Transverse colon (tissue), 4 donors: ENCODE measurements around the gene ZPBP2. TPM values are rescaled to one million over a fixed set of nuclear protein-coding genes. Genes with fewer than 3 reads are reported as not detected.
"Not testable (repeated sequence)": the region's sequence is repeated elsewhere in the genome, so short reads cannot be mapped to it uniquely, and the experiment has no call there.

Source experiments
- DNase-seq: peaks from one replicate; pipeline ENCODE4 v3.0.0-alpha.2; 2019
- H3K27ac ChIP-seq, 4 donors: fragments of 200-600 bp; sonication (generic); 2 replicates each; pipeline ENCODE4 v1.5.1; 2016 to 2018; ENCODE audit warnings: inconsistent platforms in 4 of 4
- H3K27me3 ChIP-seq: fragments of 200-600 bp; sonication (generic); 2 replicates; pipeline ENCODE4 v1.5.1; 2017; ENCODE audit warnings: inconsistent platforms
- H3K36me3 ChIP-seq, 4 donors: fragments of 200-600 bp; sonication (generic); 2 replicates each; pipeline ENCODE4 v1.5.1; 2017 to 2019; ENCODE audit warnings: inconsistent platforms in 4 of 4
- H3K4me1 ChIP-seq, 4 donors: fragments of 200-600 bp; sonication (generic); 2 replicates each; pipeline ENCODE4 v1.5.1; 2017 to 2020; ENCODE audit warnings: inconsistent platforms in 4 of 4
- H3K4me3 ChIP-seq, 4 donors: fragments of 200-600 bp; sonication (generic); 1 replicate in 1 of 4; 2 replicates in 3 of 4; pipeline versions ENCODE4 v1.5.1 to v1.6.1; 2017 to 2019; ENCODE audit warnings: inconsistent platforms in 4 of 4
- H3K9me3 ChIP-seq, 2 donors: fragments of 200-600 bp; sonication (generic); 2 replicates each; pipeline ENCODE4 v1.5.1; 2017 to 2019; ENCODE audit warnings: inconsistent platforms in 2 of 2
- CTCF ChIP-seq, 5 experiments: fragments of 200-600 bp in 3 of 5; fragments of 450-650 bp in 2 of 5; sonication (generic) in 3 of 5; IDR thresholded peaks; 1 replicate in 2 of 5; 2 replicates in 3 of 5; pipeline ENCODE4 v1.5.1; 2016 to 2017; ENCODE audit warnings: antibody characterized with exemption in 5 of 5, inconsistent platforms in 3 of 5, mild to moderate bottlenecking in 2 of 5, moderate library complexity in 1 of 5
- EP300 ChIP-seq: sonication (generic); formaldehyde crosslinking; IDR thresholded peaks from one replicate; pipeline ENCODE4 v1.6.1; 2017; ENCODE audit warnings: antibody characterized with exemption, low read depth
- POLR2A ChIP-seq: fragments of 450-650 bp; IDR thresholded peaks from one replicate; pipeline ENCODE4 v1.6.1; 2016; ENCODE audit warnings: antibody characterized with exemption, mild to moderate bottlenecking, moderate library complexity
- POLR2AphosphoS5 ChIP-seq, 3 donors: sonication (generic); formaldehyde crosslinking; IDR thresholded peaks; one replicate each; pipeline ENCODE4 v1.6.1; 2016; ENCODE audit warnings: antibody characterized with exemption in 3 of 3
- WGBS, 2 donors: methylation state at CpG; one replicate each; pipeline ENCODE4 v1.1.5; 2018; ENCODE audit warnings: low coverage in 1 of 2; 5-methylcytosine and 5-hydroxymethylcytosine counted together
- in situ Hi-C, 4 donors: fragments of 200-750 bp; cut with MboI; loops; one replicate each; pipeline versions ENCODE4 v1.15.0 to v1.15.1; 2017; ENCODE audit warnings: low sequenced_read_pairs in 3 of 4, low pct_ligation_motif_present in 1 of 4, low pct_unique_long_range_greater_than_20kb in 1 of 4
- intact Hi-C: fragments of 100-400 bp; cut with DNase I; formaldehyde crosslinking; loops from one replicate; pipeline ENCODE4 v1.15.1; 2023; ENCODE audit warnings: low total_unique reads
- total RNA-seq, 4 donors: library from RNA; depleted of rRNA; stranded (reverse); fragments of >200 nt; gene quantifications; one replicate each; pipeline ENCODE4 v1.1.0, GENCODE V29; 2016

Gene ZPBP2
- total RNA-seq, 4 donors from 2014 or later = 0.27 TPM; not detected in 3

- no peak for DNase-seq
- H3K27ac ChIP-seq = no peak overlapping the region
- WGBS, 2 donors = 76 to 100% methylated on average over 2 of the region's 2 CpGs
- H3K4me1 ChIP-seq = peaks cover 0 to 4% (median 0%) of the 10 kb centered on the region in 4 donors
- H3K36me3 ChIP-seq = no peaks in the 10 kb centered on the region
- no peaks in the 10 kb centered on the region for H3K9me3 ChIP-seq
- H3K27me3 ChIP-seq = peaks cover 53% of the 10 kb centered on the region
- intact Hi-C loops = no loop called here
- in situ Hi-C loops = no loop called here
- H3K4me3 ChIP-seq = no peak overlapping the region
- peak in 2 of 5 experiments; percentile 19 to 29 for TF ChIP-seq CTCF (IDR thresholded peaks at IDR 0.05)
- no peak for TF ChIP-seq POLR2A
Measured at GRCh38 chr17:39872751-39873150, 4.7 kb downstream of the ZPBP2 start.

GRCh38 chr17:39886102-39886501, 18.1 kb downstream of the ZPBP2 start:
- H3K9me3 ChIP-seq, H3K36me3 ChIP-seq, H3K27ac ChIP-seq, in situ Hi-C loops, H3K4me3 ChIP-seq, DNase-seq, H3K4me1 ChIP-seq, intact Hi-C loops: not testable (repeated sequence)
- H3K27me3 ChIP-seq = peaks cover 32% of the 10 kb centered on the region
- WGBS, 2 donors = 65 to 80% methylated on average over 2 to 5 of the region's 5 CpGs

- TF ChIP-seq POLR2A = no peak
- TF ChIP-seq CTCF (IDR thresholded peaks at IDR 0.05) = no peak
- TF ChIP-seq EP300 = no peak
- TF ChIP-seq POLR2AphosphoS5 (IDR thresholded peaks at IDR 0.05) = no peak
- H3K27me3 ChIP-seq = peaks cover 37% of the 10 kb centered on the region
- intact Hi-C loops (no loop called here), in situ Hi-C loops (no loop called here)
- no peaks in the 10 kb centered on the region for H3K36me3 ChIP-seq
- no peak for DNase-seq
- H3K4me3 ChIP-seq = no peak overlapping the region
- no peaks in the 10 kb centered on the region for H3K9me3 ChIP-seq
- H3K4me1 ChIP-seq = no peaks in the 10 kb centered on the region
- H3K27ac ChIP-seq = no peak overlapping the region
Measured at GRCh38 chr17:39887078-39887477, 19.1 kb downstream of the ZPBP2 start.

- H3K4me3 ChIP-seq = no peak overlapping the region
- DNase-seq = no peak
- intact Hi-C loops = no loop called here
- H3K27ac ChIP-seq = no peak overlapping the region
- TF ChIP-seq POLR2A (no peak), POLR2AphosphoS5 (IDR thresholded peaks at IDR 0.05) (no peak), EP300 (no peak), CTCF (IDR thresholded peaks at IDR 0.05) (no peak)
- 50 to 54% methylated on average over 2 of the region's 2 CpGs for WGBS, 2 donors
- H3K27me3 ChIP-seq = peaks cover 39% of the 10 kb centered on the region
- no peaks in the 10 kb centered on the region for H3K4me1 ChIP-seq
- in situ Hi-C loops = no loop called here
- H3K36me3 ChIP-seq = no peaks in the 10 kb centered on the region
- H3K9me3 ChIP-seq = no peaks in the 10 kb centered on the region
Measured at GRCh38 chr17:39889200-39889599, 21.2 kb downstream of the ZPBP2 start.

- H3K27me3 ChIP-seq = peaks cover 10% of the 10 kb centered on the region
- no peaks in the 10 kb centered on the region for H3K9me3 ChIP-seq
- in situ Hi-C loops (no loop called here), intact Hi-C loops (no loop called here)
- no peak for DNase-seq
- TF ChIP-seq EP300 = no peak
- no peak for TF ChIP-seq CTCF (IDR thresholded peaks at IDR 0.05)
- no peak for TF ChIP-seq POLR2A
- no peak for TF ChIP-seq POLR2AphosphoS5 (IDR thresholded peaks at IDR 0.05)
- no peak overlapping the region for H3K27ac ChIP-seq
- H3K36me3 ChIP-seq = no peaks in the 10 kb centered on the region
- H3K4me3 ChIP-seq = no peak overlapping the region
- 24 to 28% methylated on average over 3 of the region's 3 CpGs for whole genome bisulfite sequencing, 2 donors
- H3K4me1 ChIP-seq = no peaks in the 10 kb centered on the region
Measured at GRCh38 chr17:39894681-39895376, 26.8 kb downstream of the ZPBP2 start.
